Left ventricle myocardium inferior (tissue), 1 donor: Measurements from ENCODE around the gene CD84. TPM values are rescaled to one million over a fixed set of nuclear protein-coding genes. Genes with fewer than 3 reads are reported as not detected.
"Not testable (repeated sequence)": the region's sequence is repeated elsewhere in the genome, so short reads cannot be mapped to it uniquely, and the experiment has no call there.

Source experiments
- DNase-seq: peaks from one replicate; pipeline ENCODE4 v3.0.0-alpha.2; 2020
- H3K27ac ChIP-seq: fragments of 200-600 bp; replicated peaks from 2 replicates; pipeline ENCODE4 v1.8.0; 2021
- H3K27me3 ChIP-seq: fragments of 200-600 bp; 2 replicates; pipeline ENCODE4 v1.8.0; 2021; ENCODE audit warnings: low read depth
- H3K36me3 ChIP-seq: fragments of 200-600 bp; 2 replicates; pipeline ENCODE4 v1.8.0; 2021
- H3K4me1 ChIP-seq: fragments of 200-600 bp; 2 replicates; pipeline ENCODE4 v1.8.0; 2021
- H3K4me3 ChIP-seq: fragments of 200-600 bp; 2 replicates; pipeline ENCODE4 v1.8.0; 2021; ENCODE audit warnings: mild to moderate bottlenecking, moderate library complexity
- H3K9me3 ChIP-seq: fragments of 200-600 bp; replicated peaks from 2 replicates; pipeline ENCODE4 v1.8.0; 2021
- CTCF ChIP-seq: fragments of 200-600 bp; IDR thresholded peaks from 2 replicates; pipeline ENCODE4 v1.8.0; 2021; ENCODE audit warnings: antibody characterized with exemption, mild to moderate bottlenecking, borderline replicate concordance
- intact Hi-C: fragments of 100-400 bp; cut with micrococcal nuclease; formaldehyde crosslinking; loops from one replicate; pipeline ENCODE4 v1.11.0; 2022
- total RNA-seq: library from RNA; stranded (reverse); fragmentation: NEBNext Ultra II Directional; extraction: Animal tissue kit (Norgen Biotek cat#: 25700); gene quantifications from one replicate; pipeline ENCODE4 v1.2.1, GENCODE V29; 2021
- donor health status: DM: no; HTN: yes; CAD: no; lungs with severe emphysema.

The CD84 gene
- total RNA-seq, 1 donor from 2014 or later = 3.6 TPM

GRCh38 chr1:160504651-160505050 lies 74.6 kb downstream of the CD84 start:
- TF ChIP-seq CTCF = no peak
- H3K9me3 ChIP-seq = peaks cover 57% of the 10 kb centered on the region
- intact Hi-C loops = no loop called here

GRCh38 chr1:160503087-160503486 lies 76.2 kb downstream of the CD84 start:
- intact Hi-C loops = no loop called here
- Histone ChIP-seq H3K4me3 (no peak overlapping the region), H3K27me3 (peaks cover 6% of the 10 kb centered on the region), H3K36me3 (no peaks in the 10 kb centered on the region), H3K27ac (no peak overlapping the region), H3K9me3 (peaks cover 56% of the 10 kb centered on the region), H3K4me1 (no peaks in the 10 kb centered on the region)
- no peak for TF ChIP-seq CTCF
- no peak for DNase-seq

More at GRCh38 chr1:160504651-160505050, 74.6 kb downstream of the CD84 start:
- H3K4me1 ChIP-seq = no peaks in the 10 kb centered on the region
- H3K27me3 ChIP-seq = peaks cover 6% of the 10 kb centered on the region
- no peak overlapping the region for H3K4me3 ChIP-seq
- no peak overlapping the region for H3K27ac ChIP-seq
- H3K36me3 ChIP-seq = no peaks in the 10 kb centered on the region
- no peak for DNase-seq

- H3K9me3 ChIP-seq = peaks cover 30% of the 10 kb centered on the region
- no peak for DNase-seq
- intact Hi-C loops = no loop called here
- no peak for TF ChIP-seq CTCF
- H3K4me1 ChIP-seq = no peaks in the 10 kb centered on the region
- H3K27me3 ChIP-seq = peaks cover 8% of the 10 kb centered on the region
- H3K36me3 ChIP-seq = no peaks in the 10 kb centered on the region
- H3K27ac ChIP-seq = no peak overlapping the region
- no peak overlapping the region for H3K4me3 ChIP-seq
These were observed 78.8 kb downstream of the CD84 start for GRCh38 chr1:160500321-160500990.

GRCh38 chr1:160499631-160500030 lies 79.7 kb downstream of the CD84 start:
- TF ChIP-seq CTCF = no peak
- Histone ChIP-seq H3K27me3 (peaks cover 11% of the 10 kb centered on the region), H3K36me3 (no peaks in the 10 kb centered on the region), H3K27ac (no peak overlapping the region), H3K4me1 (no peaks in the 10 kb centered on the region), H3K9me3 (peaks cover 22% of the 10 kb centered on the region), H3K4me3 (no peak overlapping the region)
- intact Hi-C loops = no loop called here
- no peak for DNase-seq

- intact Hi-C loops, H3K36me3 ChIP-seq, H3K4me3 ChIP-seq, DNase-seq, H3K27ac ChIP-seq, H3K4me1 ChIP-seq: not testable (repeated sequence)
- peaks cover 11% of the 10 kb centered on the region for H3K27me3 ChIP-seq
- peaks cover 16% of the 10 kb centered on the region for H3K9me3 ChIP-seq
These were observed 80.8 kb downstream of the CD84 start for GRCh38 chr1:160498301-160499065.

GRCh38 chr1:160496334-160496733 lies 83.0 kb downstream of the CD84 start:
- intact Hi-C loops = no loop called here
- Histone ChIP-seq H3K27ac (no peak overlapping the region), H3K4me3 (no peak overlapping the region), H3K27me3 (peaks cover 5% of the 10 kb centered on the region), H3K36me3 (no peaks in the 10 kb centered on the region), H3K4me1 (no peaks in the 10 kb centered on the region), H3K9me3 (peaks cover 16% of the 10 kb centered on the region)
- DNase-seq = no peak
- TF ChIP-seq CTCF = no peak
